Non-pigmented ciliary epithelial cell (primary cell): ENCODE results near the gene MYCBPAP.

ENCODE experiments used
- DNase-seq: peaks from one replicate; pipeline ENCODE4 v3.0.0-alpha.2; 2010; ENCODE audit warnings: low read depth

Gene MYCBPAP

DNA sequence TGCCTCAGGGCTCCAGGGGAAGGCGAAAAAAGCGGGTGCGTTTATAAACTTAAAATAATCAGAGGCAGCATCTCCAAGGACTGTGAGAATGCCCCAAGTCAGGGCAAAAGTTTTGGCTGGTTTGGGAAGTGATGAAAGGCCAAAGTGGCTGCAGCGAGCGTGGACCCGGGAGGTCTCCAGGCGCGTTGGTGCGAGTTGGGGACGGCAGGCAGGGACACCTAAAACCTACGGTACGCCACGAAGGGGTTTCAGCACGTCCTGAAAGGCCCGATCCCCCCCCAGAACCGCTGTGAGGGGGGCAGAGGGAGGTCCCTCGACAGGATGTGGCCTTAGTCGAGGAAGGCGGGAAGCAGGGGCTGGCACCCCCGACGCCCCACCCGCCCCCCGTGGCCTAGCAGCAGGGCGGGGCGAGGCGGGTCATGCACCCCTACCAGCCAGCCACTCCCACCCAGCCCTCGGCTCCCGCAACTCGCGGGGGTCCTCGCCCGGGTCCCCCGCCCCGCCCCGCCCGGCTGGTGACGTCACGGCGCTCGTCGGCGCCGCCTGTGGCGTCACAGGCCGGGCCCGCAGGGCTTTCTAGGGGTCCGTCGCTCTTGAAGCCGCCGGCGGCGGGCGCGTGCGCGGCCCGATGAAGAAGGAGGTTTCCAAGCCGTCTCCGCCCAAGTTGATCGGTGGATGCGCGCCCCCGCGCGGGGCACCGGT is at the start of gene MYCBPAP:
Gene MYCBPAP, plus strand, starts transcription at position 569 of the 702 bp plus-strand sequence. CDS start 236 bp downstream, outside the sequence.
- DNase-seq, result no peak

GRCh38 chr17:50458701-50459676 is 49.2 kb upstream of the MYCBPAP start:
- DNase-seq, result no peak

DNA sequence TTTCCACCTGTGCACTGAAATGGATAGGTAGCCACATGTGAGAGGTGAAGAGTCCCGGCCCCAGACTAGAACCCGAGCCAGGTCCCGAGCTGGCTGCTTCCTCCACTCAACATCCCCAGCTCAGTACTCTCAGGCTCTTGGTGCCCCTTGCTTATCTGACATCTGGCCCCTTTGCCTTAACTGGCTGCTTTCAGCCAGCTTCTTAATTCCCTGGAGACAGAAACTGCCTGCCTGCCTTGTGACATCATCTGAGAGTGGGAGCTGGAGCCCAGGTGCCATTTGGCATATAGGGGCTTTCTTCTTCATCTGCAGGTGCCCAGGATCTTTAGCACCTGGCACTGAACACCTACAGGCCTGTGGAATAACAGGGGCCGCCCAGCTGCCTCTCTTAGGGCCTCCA is 48.5 kb upstream of the MYCBPAP start:
- no peak for DNase-seq

- no peak for DNase-seq
Observed at GRCh38 chr17:50460831-50461526, 47.3 kb upstream of the MYCBPAP start.

GRCh38 chr17:50461550-50462132 is 46.6 kb upstream of the MYCBPAP start:
- no peak for DNase-seq

- no peak for DNase-seq
Observed at GRCh38 chr17:50462446-50462845, 45.8 kb upstream of the MYCBPAP start.

GRCh38 chr17:50464121-50464520 is 44.1 kb upstream of the MYCBPAP start:
- no peak for DNase-seq

GRCh38 chr17:50464736-50465135 is 43.5 kb upstream of the MYCBPAP start:
- DNase-seq, result no peak

DNA sequence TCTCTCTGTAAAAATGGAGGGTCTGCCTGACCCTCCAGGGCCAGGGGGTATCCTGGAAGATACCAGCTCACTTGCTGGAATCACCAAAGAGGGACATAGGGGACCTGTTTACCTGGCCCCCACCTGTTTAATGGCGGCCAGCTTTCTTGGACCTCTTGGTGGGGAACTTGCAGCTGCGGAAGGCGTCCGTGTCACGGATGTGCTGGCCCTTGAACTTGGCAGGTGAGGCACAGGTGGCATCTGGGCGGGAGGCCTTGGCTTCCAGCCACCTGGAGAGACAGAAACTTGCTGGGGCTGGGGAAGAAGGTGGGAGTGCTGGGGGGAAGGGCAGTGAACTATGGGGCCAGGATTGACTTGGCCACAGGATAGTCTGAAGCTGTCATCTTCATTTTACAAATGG is 43.1 kb upstream of the MYCBPAP start:
- no peak for DNase-seq

DNA sequence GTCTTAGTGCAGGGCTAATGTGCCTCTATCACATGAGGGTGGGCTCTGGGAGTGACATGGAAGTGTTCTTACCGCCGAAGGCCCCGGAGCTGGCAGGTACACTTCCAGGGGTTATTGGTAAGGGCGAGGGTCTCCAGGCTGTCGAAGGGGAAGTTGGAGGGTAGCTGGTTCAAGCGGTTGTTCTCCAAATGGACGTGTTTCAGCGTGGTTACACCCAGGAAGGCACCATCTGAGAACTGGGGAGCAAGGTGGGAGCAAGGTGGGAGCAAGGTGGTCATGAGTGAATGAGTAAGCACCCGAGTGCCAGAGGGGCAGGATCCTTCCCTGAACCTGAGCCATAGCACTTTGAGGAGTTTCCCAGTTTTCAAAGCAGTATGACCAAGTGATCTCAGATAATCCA is 42.6 kb upstream of the MYCBPAP start:
- DNase-seq, result no peak

DNA sequence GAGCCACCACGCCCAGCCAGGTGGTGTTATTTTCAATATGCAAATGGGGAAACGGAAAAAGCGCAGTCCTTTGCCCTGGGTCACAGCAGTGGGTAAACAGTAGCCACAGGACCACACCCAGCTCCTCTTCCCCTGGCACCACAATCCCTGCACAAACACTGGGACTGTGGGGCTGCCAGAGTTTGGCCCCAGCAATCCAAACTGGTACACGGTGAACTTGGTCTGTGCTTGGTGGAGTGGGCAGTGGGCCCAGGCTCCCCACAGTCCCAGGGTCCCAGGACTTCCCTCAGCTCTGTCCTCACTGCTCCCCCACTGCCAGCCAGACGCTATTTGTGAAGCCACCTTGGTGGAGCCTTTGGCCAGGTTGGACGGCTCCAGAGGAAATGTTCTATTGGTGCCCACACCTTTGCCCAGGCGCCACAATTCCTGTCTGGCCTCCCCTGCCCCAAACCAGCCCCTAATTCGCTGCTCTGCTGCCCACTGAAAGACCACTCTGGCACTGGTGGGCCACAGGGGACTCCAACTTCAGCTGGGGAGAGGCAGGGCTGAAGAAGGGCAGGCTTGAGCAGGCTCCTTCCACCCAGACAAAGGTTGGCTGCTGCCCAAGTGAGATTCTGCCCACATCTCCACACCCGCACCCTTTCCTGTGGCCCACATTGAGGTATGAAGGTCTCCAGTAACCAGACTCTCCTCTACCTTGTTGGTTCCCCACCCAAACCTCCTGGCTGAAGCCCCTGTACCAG is 41.7 kb upstream of the MYCBPAP start:
- DNase-seq, result no peak

GRCh38 chr17:50467114-50467854 is 41.0 kb upstream of the MYCBPAP start:
- DNase-seq, result no peak

GRCh38 chr17:50467855-50468303 is 40.4 kb upstream of the MYCBPAP start:
- DNase-seq, result no peak

DNA sequence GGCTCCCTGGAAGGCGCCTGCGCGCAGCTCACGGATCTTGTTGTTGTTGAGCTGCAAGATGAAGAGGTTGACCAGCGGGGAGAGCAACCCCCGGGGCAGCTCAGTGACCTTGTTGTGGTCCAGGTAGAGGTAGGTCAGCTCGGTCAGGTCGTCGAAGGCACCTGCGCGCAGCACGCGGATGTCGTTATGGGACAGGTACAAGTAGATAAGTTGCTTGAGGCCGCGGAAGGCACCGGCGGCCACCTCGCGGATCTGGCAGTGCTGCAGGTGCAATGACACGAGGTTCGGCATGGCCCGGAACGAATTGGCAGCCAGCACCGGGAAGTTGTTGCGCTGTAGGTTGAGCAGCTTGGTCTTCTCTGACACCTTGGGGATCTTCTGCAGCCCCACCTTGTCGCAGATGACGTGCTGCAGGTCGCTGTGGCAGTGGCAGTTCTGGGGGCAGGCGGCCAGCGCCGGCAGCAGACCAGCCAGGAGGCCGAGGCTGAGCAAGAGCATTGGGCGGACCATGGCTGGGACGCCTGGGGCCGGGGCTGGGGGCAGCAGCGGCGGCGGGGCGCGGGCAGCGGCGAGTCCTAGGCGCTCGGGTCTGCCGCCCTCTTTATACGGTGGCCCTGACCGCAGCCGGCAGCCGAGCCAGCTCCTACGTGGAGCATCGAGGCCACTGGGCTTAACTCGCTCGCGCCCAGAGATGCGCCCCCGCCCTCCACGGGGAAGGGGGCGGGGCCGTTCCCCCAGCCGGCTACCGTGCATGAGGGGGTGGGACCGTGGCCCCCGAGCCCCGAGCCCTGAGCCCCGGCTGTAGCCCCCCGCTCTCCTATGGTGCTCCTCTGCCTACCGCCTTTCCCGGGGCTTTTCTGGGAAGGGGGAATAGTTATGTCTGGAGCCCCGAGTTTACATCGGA is 39.7 kb upstream of the MYCBPAP start, which contains the start of gene CHAD:
Gene CHAD, minus strand, starts transcription at position 577 of the 904 bp plus-strand sequence. Its CDS starts 67 bp downstream, at position 510.
- no peak for DNase-seq

DNA sequence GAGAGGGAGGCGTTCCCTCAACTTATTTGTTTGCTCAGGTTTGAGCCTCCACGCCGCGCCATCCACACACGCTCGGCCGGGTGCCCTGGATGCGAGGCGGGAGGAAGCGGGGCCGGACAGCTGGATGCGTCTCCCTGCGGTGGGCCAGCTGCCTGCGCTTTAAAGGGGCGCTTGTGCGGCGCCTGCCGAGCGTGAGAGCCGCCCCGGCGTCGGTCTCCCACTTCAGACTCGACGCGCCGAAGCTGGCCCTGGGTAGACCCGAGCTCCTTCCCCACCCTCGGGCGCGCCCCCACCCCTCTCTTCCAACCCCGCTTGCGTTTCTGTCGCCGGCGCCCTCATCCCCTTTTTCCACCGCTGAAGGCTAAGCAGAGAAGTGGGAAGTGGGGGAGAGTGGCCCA is 39.0 kb upstream of the MYCBPAP start:
- DNase-seq, result no peak

- no peak for DNase-seq
Observed at GRCh38 chr17:50469671-50470305, 38.5 kb upstream of the MYCBPAP start.

DNA sequence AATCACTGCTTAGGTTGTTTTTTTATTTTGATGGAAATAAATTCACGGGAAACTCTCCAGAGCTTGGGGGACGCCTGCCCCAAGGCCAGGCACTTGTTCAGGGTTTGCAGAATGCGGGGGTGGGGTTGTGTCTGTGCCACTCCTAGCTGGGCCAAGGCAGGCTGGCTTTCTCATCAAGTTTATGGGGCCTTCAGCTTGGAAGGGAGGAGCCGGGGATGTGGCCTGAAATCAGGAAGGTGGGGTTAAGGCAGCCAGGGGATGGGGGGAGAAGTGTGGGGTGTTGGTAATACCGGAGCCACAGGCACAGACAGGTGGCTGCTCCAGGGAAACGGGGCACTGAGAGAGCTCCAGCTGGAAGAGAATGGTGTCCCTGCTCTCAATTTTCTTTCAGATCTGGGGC is 37.8 kb upstream of the MYCBPAP start:
- no peak for DNase-seq

GRCh38 chr17:50471009-50471905 is 37.0 kb upstream of the MYCBPAP start:
- no peak for DNase-seq
